Uterus (tissue), 2 donors: ENCODE measurements around the gene KCNAB1.

ENCODE experiments used
- POLR2A ChIP-seq, 2 donors: fragments of 450-650 bp; IDR thresholded peaks; one replicate each; pipeline ENCODE4 v1.6.1; 2016; ENCODE audit warnings: antibody characterized with exemption in 2 of 2, mild to moderate bottlenecking in 1 of 2, moderate library complexity in 1 of 2
- TF ChIP-seq, protein P1 (sequence below), 4 experiments: fragments of 200-600 bp in 2 of 4; fragments of 450-650 bp in 2 of 4; sonication (generic) in 2 of 4; IDR thresholded peaks; one replicate each; pipeline ENCODE4 v1.5.1; 2016 to 2019; ENCODE audit warnings: antibody characterized with exemption in 4 of 4, mild to moderate bottlenecking in 2 of 4, moderate library complexity in 1 of 4

DNA sequence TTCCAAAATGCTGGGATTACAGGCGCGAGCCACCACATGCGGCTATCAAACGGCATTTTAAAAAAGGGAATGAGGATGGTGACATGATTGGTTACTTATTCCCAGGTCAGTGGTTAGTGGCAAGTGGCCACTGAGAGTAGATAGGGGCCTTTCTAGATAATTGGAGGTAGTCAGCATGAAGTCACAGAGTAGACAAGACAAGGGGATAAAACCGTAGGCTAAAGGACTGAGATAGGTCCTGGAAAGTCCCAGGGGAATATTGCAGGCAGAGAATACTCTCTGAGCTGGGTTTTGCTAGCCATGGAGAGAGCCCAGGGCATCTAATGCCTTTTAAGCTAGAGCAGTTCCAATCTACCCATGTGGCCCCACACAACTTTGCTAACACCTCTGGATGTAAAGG is 52.2 kb downstream of the KCNAB1 start:
- TF ChIP-seq POLR2A (IDR thresholded peaks at IDR 0.05), result no peak
- TF ChIP-seq, protein P1, sequence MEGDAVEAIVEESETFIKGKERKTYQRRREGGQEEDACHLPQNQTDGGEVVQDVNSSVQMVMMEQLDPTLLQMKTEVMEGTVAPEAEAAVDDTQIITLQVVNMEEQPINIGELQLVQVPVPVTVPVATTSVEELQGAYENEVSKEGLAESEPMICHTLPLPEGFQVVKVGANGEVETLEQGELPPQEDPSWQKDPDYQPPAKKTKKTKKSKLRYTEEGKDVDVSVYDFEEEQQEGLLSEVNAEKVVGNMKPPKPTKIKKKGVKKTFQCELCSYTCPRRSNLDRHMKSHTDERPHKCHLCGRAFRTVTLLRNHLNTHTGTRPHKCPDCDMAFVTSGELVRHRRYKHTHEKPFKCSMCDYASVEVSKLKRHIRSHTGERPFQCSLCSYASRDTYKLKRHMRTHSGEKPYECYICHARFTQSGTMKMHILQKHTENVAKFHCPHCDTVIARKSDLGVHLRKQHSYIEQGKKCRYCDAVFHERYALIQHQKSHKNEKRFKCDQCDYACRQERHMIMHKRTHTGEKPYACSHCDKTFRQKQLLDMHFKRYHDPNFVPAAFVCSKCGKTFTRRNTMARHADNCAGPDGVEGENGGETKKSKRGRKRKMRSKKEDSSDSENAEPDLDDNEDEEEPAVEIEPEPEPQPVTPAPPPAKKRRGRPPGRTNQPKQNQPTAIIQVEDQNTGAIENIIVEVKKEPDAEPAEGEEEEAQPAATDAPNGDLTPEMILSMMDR (IDR thresholded peaks at IDR 0.05), result no peak
